ENCODE results near the gene ZNF436.

DNA sequence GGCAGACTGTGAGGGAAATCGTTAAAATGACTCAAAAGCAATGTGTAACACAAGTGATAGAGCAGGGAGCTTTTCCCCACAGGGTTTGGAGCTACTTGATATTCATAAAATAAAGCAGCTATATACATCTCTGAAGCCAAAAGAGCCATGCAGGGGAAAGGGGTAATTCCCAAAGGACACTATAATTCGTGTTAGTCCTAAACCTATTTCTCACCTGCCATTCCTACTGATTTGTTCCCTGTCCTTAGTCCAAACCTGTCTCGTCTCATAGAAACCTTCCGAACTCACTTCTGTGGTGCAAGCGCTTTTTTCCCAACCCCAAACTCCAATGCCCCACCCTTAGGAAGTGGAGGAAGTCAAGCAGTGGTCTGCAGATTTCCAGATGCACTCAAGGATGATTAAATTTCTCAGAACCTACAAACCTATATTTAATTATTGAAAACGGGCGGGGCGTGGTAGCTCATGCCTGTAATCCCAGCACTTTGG lies 24.6 kb downstream of the ZNF436 start:
- TF ChIP-seq CTCF (IDR thresholded peaks at IDR 0.05) (no peak), EZH2 (IDR thresholded peaks at IDR 0.05; ENCODE audit: borderline replicate concordance, insufficient read depth, low read depth, low read length, poor library complexity, severe bottlenecking) (no peak)
